Keratinocyte (primary cell): Measurements from ENCODE around the gene LTBP2. TPM values are rescaled to one million over a fixed set of nuclear protein-coding genes. Genes with fewer than 3 reads are reported as not detected.

Experiments
- DNase-seq: peaks from one replicate; pipeline ENCODE4 v3.0.0-alpha.2; 2011; ENCODE audit warnings: low read depth, missing footprints, low spot score
- FAIRE-seq: peaks from 2 replicates; lab custom pipeline; 2011; peaks lifted over from hg19 to GRCh38; lab: Jason Lieb, UNC
- H2AFZ ChIP-seq: 2 replicates; pipeline ENCODE4 v1.6.0; 2012; ENCODE audit warnings: low read length, control low read depth, inconsistent platforms; ENCODE audit not compliant: control insufficient read depth
- H3K27ac ChIP-seq: 2 replicates; pipeline ENCODE4 v1.5.1; 2011; ENCODE audit warnings: low read length; ENCODE audit not compliant: control insufficient read depth, insufficient read depth
- H3K27me3 ChIP-seq: 3 replicates; pipeline ENCODE4 v1.6.0; 2011; ENCODE audit warnings: low read length; ENCODE audit not compliant: control insufficient read depth, insufficient read depth; ENCODE audit errors: extremely low read depth
- H3K36me3 ChIP-seq, 2 experiments: 2 replicates in 1 of 2; 3 replicates in 1 of 2; pipeline ENCODE4 v1.5.1; 2011; ENCODE audit warnings: low read length in 2 of 2, mild to moderate bottlenecking in 1 of 2; ENCODE audit not compliant: control insufficient read depth in 2 of 2, insufficient read depth in 2 of 2; ENCODE audit errors: extremely low read depth in 1 of 2
- H3K4me1 ChIP-seq: 3 replicates; pipeline ENCODE4 v1.5.1; 2011; ENCODE audit warnings: low read length; ENCODE audit not compliant: control insufficient read depth, insufficient read depth; ENCODE audit errors: extremely low read depth
- H3K4me2 ChIP-seq: 3 replicates; pipeline ENCODE4 v1.6.0; 2011; ENCODE audit warnings: low read depth, low read length; ENCODE audit not compliant: control insufficient read depth, insufficient read depth; ENCODE audit errors: extremely low read depth
- H3K4me3 ChIP-seq, 3 experiments: fragments of 200-600 bp in 1 of 3; sonication (generic) in 1 of 3; 2 replicates in 2 of 3; 3 replicates in 1 of 3; pipeline ENCODE4 v1.5.1; 2011 to 2016; ENCODE audit warnings: low read length in 3 of 3, mild to moderate bottlenecking in 3 of 3, control low read depth in 2 of 3, inconsistent platforms in 1 of 3, low read depth in 1 of 3, mixed read lengths in 1 of 3, mixed run types in 1 of 3, moderate library complexity in 1 of 3; ENCODE audit not compliant: control insufficient read depth in 2 of 3, insufficient read depth in 2 of 3; ENCODE audit errors: extremely low read depth in 1 of 3
- H3K79me2 ChIP-seq: 2 replicates; pipeline ENCODE4 v1.6.0; 2012; ENCODE audit warnings: low read length; ENCODE audit not compliant: control insufficient read depth, insufficient read depth
- H3K9ac ChIP-seq: 3 replicates; pipeline ENCODE4 v1.6.0; 2011; ENCODE audit warnings: low read length; ENCODE audit not compliant: control insufficient read depth, insufficient read depth; ENCODE audit errors: extremely low read depth
- H3K9me1 ChIP-seq: 3 replicates; pipeline ENCODE4 v1.6.0; 2011; ENCODE audit warnings: low read length; ENCODE audit not compliant: control insufficient read depth, insufficient read depth; ENCODE audit errors: extremely low read depth
- H3K9me3 ChIP-seq: 2 replicates; pipeline ENCODE4 v1.5.1; 2012; ENCODE audit warnings: low read depth, low read length; ENCODE audit not compliant: control insufficient read depth
- H4K20me1 ChIP-seq: 3 replicates; pipeline ENCODE4 v1.6.0; 2011; ENCODE audit warnings: low read length; ENCODE audit not compliant: control insufficient read depth, insufficient read depth; ENCODE audit errors: extremely low read depth
- CTCF ChIP-seq, 3 experiments: IDR thresholded peaks in 1 of 3; conservative IDR thresholded peaks in 1 of 3; optimal IDR thresholded peaks in 1 of 3; 2 replicates in 2 of 3; 3 replicates in 1 of 3; pipeline versions ENCODE3 to v1.5.1; 2011; ENCODE audit warnings: low read length in 3 of 3, mild to moderate bottlenecking in 3 of 3, moderate library complexity in 2 of 3, control low read depth in 1 of 3, inconsistent platforms in 1 of 3; ENCODE audit not compliant: insufficient read depth in 2 of 3; ENCODE audit errors: extremely low read depth in 1 of 3
- EZH2 ChIP-seq: IDR thresholded peaks from one replicate; pipeline ENCODE4 v1.6.1; 2012; ENCODE audit warnings: inconsistent platforms, mild to moderate bottlenecking, low read length, moderate library complexity
- dilution Hi-C: fragments of 300-500 bp; cut with MboI; formaldehyde crosslinking; loops from one replicate; pipeline ENCODE4 v1.7.0; 2020; ENCODE audit warnings: low sequenced_read_pairs; ENCODE audit not compliant: extremely low pct_ligation_motif_present
- polyA plus RNA-seq, 5 experiments: library from polyadenylated mRNA; depleted of rRNA in 3 of 5; stranded (reverse) in 3 of 5; stranded (forward) in 1 of 5; unstranded in 1 of 5; fragments of >200 nt; gene quantifications; 1 replicate in 1 of 5; 2 replicates in 3 of 5; 3 replicates in 1 of 5; pipeline versions ENCODE4 v1.2.1 to v1.2.3, GENCODE V29; 2011 to 2012; ENCODE audit warnings: missing spikeins in 2 of 5, low read depth in 1 of 5, low replicate concordance in 1 of 5

LTBP2 gene
- polyA plus RNA-seq, 1 donor (not counting 4 experiments of a cell fraction or from before 2014, with no cell fraction given), result 23.9 TPM

DNA sequence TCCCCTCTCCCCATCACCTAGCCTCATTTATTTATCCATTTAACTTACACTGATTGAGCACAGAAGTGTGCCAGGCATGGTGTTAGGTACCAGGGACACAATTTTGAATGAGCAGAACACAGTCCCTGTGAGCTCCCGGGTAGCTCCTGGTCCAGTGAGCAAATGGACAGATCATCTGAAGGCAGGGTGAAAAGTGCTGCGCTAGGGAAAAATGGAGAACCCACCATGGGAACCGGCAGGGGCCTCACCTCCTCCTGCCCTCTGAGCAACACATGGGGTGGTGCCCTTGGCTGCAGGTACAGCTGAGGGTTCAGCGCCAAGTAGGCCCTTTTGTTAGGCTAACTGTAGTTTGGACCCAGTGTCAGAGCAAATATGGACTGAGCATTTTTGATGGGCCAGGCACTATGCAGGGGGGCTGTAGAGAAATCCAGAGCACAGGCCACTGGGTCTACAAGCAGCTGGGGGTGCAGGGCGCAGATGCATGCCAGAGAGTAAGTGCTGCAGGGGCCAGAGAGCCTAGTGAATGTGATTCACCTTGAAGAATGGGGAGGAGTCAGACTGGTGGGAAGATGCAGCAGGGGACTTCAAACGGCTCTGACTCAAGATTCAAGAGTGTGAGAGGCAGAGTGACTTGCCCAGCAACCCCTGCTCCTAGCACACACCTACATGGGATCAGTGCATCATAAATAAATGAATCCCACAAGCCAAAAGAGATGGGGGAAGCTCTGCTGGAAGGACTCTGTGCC lies 28.2 kb downstream of the LTBP2 start:
- no peak overlapping the region for H2AFZ ChIP-seq
- peak overlapping the region; percentile 25 for H3K9ac ChIP-seq

GRCh38 chr14:74582910-74583581 lies 29.0 kb downstream of the LTBP2 start:
- peaks cover 66% of the 10 kb centered on the region for H3K4me1 ChIP-seq

More for the DNA sequence above, 28.2 kb downstream of the LTBP2 start:
- no peak overlapping the region for H3K4me3 ChIP-seq
- peaks cover 1 to 18% of the 10 kb centered on the region in 2 experiments for H3K36me3 ChIP-seq
- peak; percentile 75 for DNase-seq
- no peaks in the 10 kb centered on the region for H3K9me3 ChIP-seq
- FAIRE-seq, result peak; percentile 100
- H3K9me1 ChIP-seq, result no peaks in the 10 kb centered on the region
- peaks cover 60% of the 10 kb centered on the region for H3K4me1 ChIP-seq
- no peak for TF ChIP-seq CTCF (optimal IDR thresholded peaks at IDR 0.05 in 1 of 3, IDR thresholded peaks at IDR 0.05 in 1 of 3, conservative IDR thresholded peaks at IDR 0.05 in 1 of 3; ENCODE audit: extremely low read depth in 1 of 3, insufficient read depth in 2 of 3, low read length in 3 of 3)
- TF ChIP-seq EZH2, result no peak
- dilution Hi-C loops, result no loop called here
- H3K27ac ChIP-seq, result peak overlapping the region; percentile 65
- H3K27me3 ChIP-seq, result no peaks in the 10 kb centered on the region
- H3K4me2 ChIP-seq, result peak overlapping the region; percentile 46
- no peaks in the 10 kb centered on the region for H4K20me1 ChIP-seq
- peaks cover 21% of the 10 kb centered on the region for H3K79me2 ChIP-seq

More at GRCh38 chr14:74582910-74583581, 29.0 kb downstream of the LTBP2 start:
- Histone ChIP-seq H2AFZ (no peak overlapping the region), H3K4me2 (no peak overlapping the region), H3K4me3 (no peak overlapping the region), H3K27me3 (no peaks in the 10 kb centered on the region), H3K79me2 (peaks cover 21% of the 10 kb centered on the region), H3K9ac (peak overlapping the region; percentile 25), H3K27ac (peak overlapping the region; percentile 65), H3K9me3 (no peaks in the 10 kb centered on the region), H3K9me1 (no peaks in the 10 kb centered on the region), H3K36me3 (peaks cover 1 to 13% of the 10 kb centered on the region in 2 experiments), H4K20me1 (no peaks in the 10 kb centered on the region)
- TF ChIP-seq EZH2 (no peak), CTCF (optimal IDR thresholded peaks at IDR 0.05 in 1 of 3, IDR thresholded peaks at IDR 0.05 in 1 of 3, conservative IDR thresholded peaks at IDR 0.05 in 1 of 3; ENCODE audit: extremely low read depth in 1 of 3, insufficient read depth in 2 of 3, low read length in 3 of 3) (no peak)
- FAIRE-seq, result peak; percentile 55
- no peak for DNase-seq
- dilution Hi-C loops, result no loop called here
